GM23338 (cell line): Measurements from ENCODE around the gene MOB3B. TPM values are rescaled to one million over a fixed set of nuclear protein-coding genes. Genes with fewer than 3 reads are reported as not detected.

Experiments used
- ATAC-seq: fragments of 200-7000 bp; cut with Tn5 transposase; 3 replicates; pipeline ENCODE4 v1.9.1; 2020
- DNase-seq: peaks from one replicate; pipeline ENCODE4 v3.0.0-alpha.2; 2015; ENCODE audit warnings: low spot score
- H2AFZ ChIP-seq: fragments of 200-600 bp; sonication (generic); 2 replicates; pipeline ENCODE4 v1.8.0; 2016; ENCODE audit warnings: antibody characterized with exemption, mild to moderate bottlenecking, moderate library complexity
- H3F3A ChIP-seq: fragments of 200-600 bp; sonication (generic); replicated peaks from 2 replicates; pipeline ENCODE4 v1.8.0; 2017; ENCODE audit warnings: antibody characterized with exemption, mixed run types, low read depth
- H3K27ac ChIP-seq: fragments of 200-600 bp; sonication (generic); 2 replicates; pipeline ENCODE4 v1.6.1; 2016; ENCODE audit warnings: low read depth
- H3K27me3 ChIP-seq: fragments of 200-600 bp; sonication (generic); 2 replicates; pipeline ENCODE4 v1.8.0; 2016; ENCODE audit warnings: mild to moderate bottlenecking, mixed run types, moderate library complexity; ENCODE audit not compliant: insufficient read depth
- H3K36me3 ChIP-seq: fragments of 200-600 bp; sonication (generic); 2 replicates; pipeline ENCODE4 v1.8.0; 2016; ENCODE audit warnings: mild to moderate bottlenecking; ENCODE audit not compliant: insufficient read depth
- H3K4me1 ChIP-seq: fragments of 200-600 bp; sonication (generic); 2 replicates; pipeline ENCODE4 v1.8.0; 2016; ENCODE audit warnings: mild to moderate bottlenecking, moderate library complexity; ENCODE audit not compliant: insufficient read depth
- H3K4me2 ChIP-seq: fragments of 200-600 bp; sonication (generic); 2 replicates; pipeline ENCODE4 v1.7.1; 2017; ENCODE audit warnings: mixed run types
- H3K4me3 ChIP-seq: fragments of 200-600 bp; sonication (generic); 2 replicates; pipeline ENCODE4 v1.6.1; 2016; ENCODE audit warnings: mixed run types
- H3K79me2 ChIP-seq: fragments of 200-600 bp; sonication (generic); replicated peaks from 2 replicates; pipeline ENCODE4 v1.8.0; 2017; ENCODE audit warnings: mild to moderate bottlenecking; ENCODE audit not compliant: insufficient read depth
- H3K9me2 ChIP-seq: fragments of 200-600 bp; sonication (generic); 2 replicates; pipeline ENCODE4 v1.8.0; 2017; ENCODE audit not compliant: insufficient read depth
- H4K20me1 ChIP-seq: fragments of 200-600 bp; sonication (generic); replicated peaks from 2 replicates; pipeline ENCODE4 v1.8.0; 2017; ENCODE audit warnings: mild to moderate bottlenecking; ENCODE audit not compliant: insufficient read depth
- H3K27ac Mint-ChIP-seq: 2 replicates; pipeline ENCODE4 v1.8.0; 2020; ENCODE audit warnings: inconsistent platforms, mild to moderate bottlenecking, moderate library complexity, mixed read lengths
- H3K27me3 Mint-ChIP-seq: 3 replicates; pipeline ENCODE4 v1.8.0; 2022; ENCODE audit warnings: low read depth, mild to moderate bottlenecking, moderate library complexity, mixed read lengths, inconsistent platforms; ENCODE audit not compliant: insufficient read depth, poor library complexity
- H3K36me3 Mint-ChIP-seq: 3 replicates; pipeline ENCODE4 v1.8.0; 2021; ENCODE audit warnings: low read depth, mild to moderate bottlenecking, inconsistent platforms, moderate library complexity, mixed read lengths
- H3K4me1 Mint-ChIP-seq: 3 replicates; pipeline ENCODE4 v1.8.0; 2020; ENCODE audit warnings: mild to moderate bottlenecking, inconsistent platforms, mixed read lengths
- H3K4me3 Mint-ChIP-seq: 3 replicates; pipeline ENCODE4 v1.8.0; 2021; ENCODE audit warnings: moderate library complexity, mild to moderate bottlenecking, inconsistent platforms, mixed read lengths
- H3K9me3 Mint-ChIP-seq: 3 replicates; pipeline ENCODE4 v1.8.0; 2020; ENCODE audit warnings: moderate library complexity, mild to moderate bottlenecking, inconsistent platforms, mixed read lengths
- CREB1 ChIP-seq: fragments of 250-450 bp; sonication (Bioruptor Pico); IDR thresholded peaks from 2 replicates; pipeline ENCODE4 v1.5.0; 2020; ENCODE audit warnings: low read depth, mild to moderate bottlenecking, moderate library complexity
- CTCF ChIP-seq, 2 experiments: fragments of 200-600 bp in 1 of 2; sonication (generic) in 1 of 2; conservative IDR thresholded peaks; 2 replicates each; pipeline versions ENCODE4 v1.5.1 to v1.6.1; 2016 to 2017; ENCODE audit warnings: antibody characterized with exemption in 2 of 2, low read depth in 2 of 2, mild to moderate bottlenecking in 2 of 2, moderate library complexity in 1 of 2
- EZH2 ChIP-seq: fragments of 200-600 bp; sonication (generic); IDR thresholded peaks from one replicate; pipeline ENCODE4 v1.8.0; 2017; ENCODE audit warnings: antibody characterized with exemption, mild to moderate bottlenecking, low read depth; ENCODE audit not compliant: unreplicated experiment
- EZH2phosphoT487 ChIP-seq: fragments of 200-600 bp; sonication (generic); IDR thresholded peaks from one replicate; pipeline ENCODE4 v1.8.1; 2018; ENCODE audit warnings: antibody characterized with exemption; ENCODE audit not compliant: unreplicated experiment
- JUNB ChIP-seq: IDR thresholded peaks from one replicate; pipeline ENCODE4 v1.6.1; 2016; ENCODE audit warnings: antibody characterized with exemption; ENCODE audit not compliant: unreplicated experiment
- POLR2AphosphoS5 ChIP-seq: IDR thresholded peaks from 2 replicates; pipeline ENCODE4 v1.6.1; 2016; ENCODE audit warnings: antibody characterized with exemption, low read depth
- REST ChIP-seq: IDR thresholded peaks from one replicate; pipeline ENCODE4 v1.6.1; 2018; ENCODE audit warnings: antibody characterized with exemption; ENCODE audit not compliant: unreplicated experiment
- ZNF114 ChIP-seq: fragments of 250-450 bp; sonication (Bioruptor Pico); IDR thresholded peaks from 2 replicates; pipeline ENCODE4 v1.5.0; 2020; ENCODE audit warnings: mild to moderate bottlenecking, moderate library complexity
- ZNF331 ChIP-seq: fragments of 250-450 bp; sonication (Bioruptor Pico); IDR thresholded peaks from 2 replicates; pipeline ENCODE4 v1.5.0; 2020; ENCODE audit warnings: low read depth, mild to moderate bottlenecking, moderate library complexity
- ZNF462 ChIP-seq: fragments of 250-450 bp; sonication (Bioruptor Pico); IDR thresholded peaks from 2 replicates; pipeline ENCODE4 v1.5.0; 2020; ENCODE audit warnings: mild to moderate bottlenecking, moderate library complexity
- polyA plus RNA-seq: library from polyadenylated mRNA; unstranded; fragments of >200 nt; fragmentation: Nextera tagmentation; extraction: Ambion mirVana; gene quantifications from 2 replicates; pipeline ENCODE4 v1.2.1, GENCODE V29; 2016
- total RNA-seq: library from RNA; depleted of rRNA; stranded (reverse); fragments of >200 nt; shearing (Covaris generic); gene quantifications from 2 replicates; pipeline ENCODE4 v1.2.3, GENCODE V29; 2014

Gene MOB3B
- total and polyA plus RNA-seq, 2 experiments from 2014 or later, result 7.6 to 12.1 TPM

DNA sequence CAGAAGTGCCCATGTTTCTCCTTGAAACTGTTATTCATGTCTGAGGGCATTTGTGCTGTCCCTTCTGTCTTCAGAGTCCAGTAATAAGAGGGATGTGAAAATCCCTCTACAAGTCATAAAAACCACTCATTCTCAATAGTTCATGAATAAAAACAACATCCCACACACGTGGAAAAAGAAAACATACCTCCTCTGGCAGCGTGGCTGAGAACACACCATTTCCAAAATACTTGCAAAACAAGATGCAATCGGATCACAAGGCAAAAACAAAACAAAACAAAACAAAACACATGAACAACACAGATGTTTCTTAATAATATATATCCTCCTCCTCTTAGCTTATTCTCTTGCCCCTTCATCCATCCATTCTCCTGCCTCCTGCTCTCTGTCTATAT is 161.7 kb downstream of the MOB3B start (continued):
- TF ChIP-seq ZNF331 (CRISPR knock-in tag), result no peak
- no peak for TF ChIP-seq CTCF (conservative IDR thresholded peaks at IDR 0.05; ENCODE audit: low read depth in 2 of 2)
- TF ChIP-seq EZH2, result no peak
- no peak for TF ChIP-seq ZNF114 (CRISPR knock-in tag)
- no peak for TF ChIP-seq REST

DNA sequence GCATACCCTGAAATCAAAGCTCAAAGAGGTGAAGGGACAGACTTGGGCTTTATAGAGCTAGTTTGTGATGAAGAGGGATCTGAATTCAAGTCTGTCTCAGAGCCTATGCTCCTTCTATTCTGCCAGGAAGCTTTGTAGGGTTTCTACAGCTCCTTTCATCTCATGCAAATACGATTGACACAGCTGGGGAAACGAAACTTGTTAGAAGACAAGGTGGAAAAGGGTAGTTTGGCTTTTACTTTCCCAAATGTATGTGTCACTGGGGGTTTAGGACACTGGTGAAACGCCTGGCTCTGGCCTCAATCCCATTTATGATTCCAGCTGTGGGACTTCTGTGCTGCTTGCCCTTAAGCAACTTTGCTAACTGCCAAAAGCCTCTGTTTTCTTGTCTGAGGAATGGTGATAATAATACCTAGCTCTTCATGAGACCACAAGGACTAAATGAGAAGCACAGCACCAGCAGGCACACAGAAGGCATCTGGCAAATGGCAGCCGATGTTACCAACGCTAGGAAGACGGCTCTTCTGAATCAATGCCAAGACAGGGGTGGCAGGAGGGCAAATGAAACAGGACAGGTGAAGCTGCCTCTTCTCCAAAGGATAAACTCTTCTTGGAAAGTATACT is 162.3 kb downstream of the MOB3B start:
- peaks cover 77% of the 10 kb centered on the region for H3K4me1 Mint-ChIP-seq
- peaks cover 14% of the 10 kb centered on the region for H3K27me3 Mint-ChIP-seq
- 0 out of 3 replicates have a peak, but pooled peaks cover 6% of the 10 kb centered on the region for H3K36me3 Mint-ChIP-seq
- H3K27ac Mint-ChIP-seq, result peak overlapping the region; percentile 52
- Histone ChIP-seq H3K36me3 (no peaks in the 10 kb centered on the region), H3K27ac (no peak overlapping the region), H3K79me2 (no peaks in the 10 kb centered on the region), H3K27me3 (no peaks in the 10 kb centered on the region), H2AFZ (no peak overlapping the region), H3K4me3 (no peak overlapping the region), H3K4me1 (peaks cover 68% of the 10 kb centered on the region), H3K9me2 (peaks cover 8% of the 10 kb centered on the region), H4K20me1 (no peaks in the 10 kb centered on the region), H3F3A (no peaks in the 10 kb centered on the region), H3K4me2 (peak overlapping the region; percentile 68)
- DNase-seq (peak; percentile 53), ATAC-seq (peak; percentile 23)
- no peak overlapping the region for H3K4me3 Mint-ChIP-seq
- H3K9me3 Mint-ChIP-seq, result no peaks in the 10 kb centered on the region
- TF ChIP-seq EZH2phosphoT487 (no peak), JUNB (no peak), ZNF462 (CRISPR knock-in tag) (no peak), CREB1 (no peak), CTCF (conservative IDR thresholded peaks at IDR 0.05; ENCODE audit: low read depth in 2 of 2) (no peak), POLR2AphosphoS5 (no peak)
